Left ventricle myocardium inferior (tissue), 1 donor: ENCODE results near the gene OPCML. TPM values are rescaled to one million over a fixed set of nuclear protein-coding genes. Genes with fewer than 3 reads are reported as not detected.

Experiments used
- DNase-seq: peaks from one replicate; pipeline ENCODE4 v3.0.0-alpha.2; 2020
- H3K27ac ChIP-seq: fragments of 200-600 bp; replicated peaks from 2 replicates; pipeline ENCODE4 v1.8.0; 2021
- H3K27me3 ChIP-seq: fragments of 200-600 bp; 2 replicates; pipeline ENCODE4 v1.8.0; 2021; ENCODE audit warnings: low read depth
- H3K36me3 ChIP-seq: fragments of 200-600 bp; 2 replicates; pipeline ENCODE4 v1.8.0; 2021
- H3K4me1 ChIP-seq: fragments of 200-600 bp; 2 replicates; pipeline ENCODE4 v1.8.0; 2021
- H3K4me3 ChIP-seq: fragments of 200-600 bp; 2 replicates; pipeline ENCODE4 v1.8.0; 2021; ENCODE audit warnings: mild to moderate bottlenecking, moderate library complexity
- H3K9me3 ChIP-seq: fragments of 200-600 bp; replicated peaks from 2 replicates; pipeline ENCODE4 v1.8.0; 2021
- intact Hi-C: fragments of 100-400 bp; cut with micrococcal nuclease; formaldehyde crosslinking; loops from one replicate; pipeline ENCODE4 v1.11.0; 2022
- total RNA-seq: library from RNA; stranded (reverse); fragmentation: NEBNext Ultra II Directional; extraction: Animal tissue kit (Norgen Biotek cat#: 25700); gene quantifications from one replicate; pipeline ENCODE4 v1.2.1, GENCODE V29; 2021
- TF ChIP-seq, protein P1 (sequence below): fragments of 200-600 bp; IDR thresholded peaks from 2 replicates; pipeline ENCODE4 v1.8.0; 2021; ENCODE audit warnings: antibody characterized with exemption, mild to moderate bottlenecking, borderline replicate concordance
- donor health status: DM: no; HTN: yes; CAD: no; lungs with severe emphysema.

The OPCML gene
- total RNA-seq, 1 donor from 2014 or later, result 0.63 TPM

DNA sequence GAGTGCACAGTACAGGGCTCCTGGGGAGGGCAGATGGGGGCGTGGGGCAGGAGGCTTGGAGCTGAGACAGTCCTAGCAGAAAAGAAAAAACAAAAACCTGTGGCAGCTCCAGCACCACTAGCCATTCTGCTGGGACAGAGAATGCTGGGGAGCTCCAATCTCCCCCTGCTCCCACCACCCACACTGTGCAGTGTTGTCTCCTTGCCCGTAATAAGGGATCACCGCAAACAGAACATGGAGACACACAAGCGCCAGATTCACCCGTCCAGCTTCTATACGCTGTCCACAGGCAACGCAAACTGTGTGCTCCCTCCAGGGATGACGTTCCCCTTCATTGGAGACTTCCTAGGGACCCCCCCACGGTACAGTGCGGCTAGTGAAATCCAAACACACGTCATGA lies 31.4 kb downstream of the OPCML start:
- Histone ChIP-seq H3K27ac (no peak overlapping the region), H3K27me3 (peaks cover 52% of the 10 kb centered on the region), H3K36me3 (no peaks in the 10 kb centered on the region), H3K4me1 (no peaks in the 10 kb centered on the region), H3K4me3 (no peak overlapping the region), H3K9me3 (no peaks in the 10 kb centered on the region)
- intact Hi-C loops, result no loop called here
- TF ChIP-seq, protein P1, sequence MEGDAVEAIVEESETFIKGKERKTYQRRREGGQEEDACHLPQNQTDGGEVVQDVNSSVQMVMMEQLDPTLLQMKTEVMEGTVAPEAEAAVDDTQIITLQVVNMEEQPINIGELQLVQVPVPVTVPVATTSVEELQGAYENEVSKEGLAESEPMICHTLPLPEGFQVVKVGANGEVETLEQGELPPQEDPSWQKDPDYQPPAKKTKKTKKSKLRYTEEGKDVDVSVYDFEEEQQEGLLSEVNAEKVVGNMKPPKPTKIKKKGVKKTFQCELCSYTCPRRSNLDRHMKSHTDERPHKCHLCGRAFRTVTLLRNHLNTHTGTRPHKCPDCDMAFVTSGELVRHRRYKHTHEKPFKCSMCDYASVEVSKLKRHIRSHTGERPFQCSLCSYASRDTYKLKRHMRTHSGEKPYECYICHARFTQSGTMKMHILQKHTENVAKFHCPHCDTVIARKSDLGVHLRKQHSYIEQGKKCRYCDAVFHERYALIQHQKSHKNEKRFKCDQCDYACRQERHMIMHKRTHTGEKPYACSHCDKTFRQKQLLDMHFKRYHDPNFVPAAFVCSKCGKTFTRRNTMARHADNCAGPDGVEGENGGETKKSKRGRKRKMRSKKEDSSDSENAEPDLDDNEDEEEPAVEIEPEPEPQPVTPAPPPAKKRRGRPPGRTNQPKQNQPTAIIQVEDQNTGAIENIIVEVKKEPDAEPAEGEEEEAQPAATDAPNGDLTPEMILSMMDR, result no peak
- DNase-seq, result no peak

DNA sequence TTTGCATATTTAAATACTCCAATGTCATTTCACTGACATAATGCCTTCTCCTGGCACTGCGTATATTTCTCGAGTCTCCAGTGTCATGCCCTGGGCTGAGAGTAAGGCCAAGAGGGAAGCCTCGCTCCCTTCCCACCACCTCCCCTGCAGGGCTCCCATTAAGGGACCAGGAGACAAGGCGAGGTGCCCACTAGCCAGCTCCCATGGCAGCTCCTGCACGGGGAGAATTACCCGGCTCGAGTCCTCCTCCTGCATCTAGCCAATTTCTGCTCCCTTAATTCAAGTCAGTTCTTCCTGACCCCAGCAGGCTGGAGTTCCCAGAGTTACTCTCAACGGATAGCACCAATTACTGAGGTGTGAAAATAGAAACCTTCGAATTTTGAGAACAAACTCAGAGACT lies 31.9 kb downstream of the OPCML start:
- H3K4me3 ChIP-seq, result no peak overlapping the region
- H3K9me3 ChIP-seq, result no peaks in the 10 kb centered on the region
- TF ChIP-seq, protein P1, result no peak
- DNase-seq, result no peak
- H3K4me1 ChIP-seq, result no peaks in the 10 kb centered on the region
- H3K27ac ChIP-seq, result no peak overlapping the region
- H3K27me3 ChIP-seq, result peaks cover 52% of the 10 kb centered on the region
- H3K36me3 ChIP-seq, result no peaks in the 10 kb centered on the region
- intact Hi-C loops, result no loop called here

DNA sequence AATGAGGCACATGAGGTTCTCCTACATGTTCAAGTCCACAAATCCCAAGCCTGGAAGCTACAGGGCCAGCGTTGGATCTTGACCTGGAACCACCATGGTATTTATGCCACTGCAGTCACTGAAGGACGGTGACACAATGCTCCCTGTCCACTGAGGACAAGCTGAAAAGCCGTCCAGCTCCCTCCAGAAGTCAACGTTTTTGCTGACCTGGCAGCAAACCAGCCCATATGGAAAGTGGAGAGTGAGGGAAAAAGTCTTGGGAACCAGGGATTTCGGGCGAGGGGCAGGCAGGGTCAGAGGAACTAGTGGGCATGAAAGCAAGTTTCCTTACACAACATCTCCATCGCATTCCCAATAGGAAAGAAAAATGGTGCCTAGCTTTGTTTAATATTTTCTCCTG lies 33.3 kb downstream of the OPCML start:
- Histone ChIP-seq H3K27me3 (peaks cover 38% of the 10 kb centered on the region), H3K9me3 (peaks cover 6% of the 10 kb centered on the region)
- intact Hi-C loops, result no loop called here

DNA sequence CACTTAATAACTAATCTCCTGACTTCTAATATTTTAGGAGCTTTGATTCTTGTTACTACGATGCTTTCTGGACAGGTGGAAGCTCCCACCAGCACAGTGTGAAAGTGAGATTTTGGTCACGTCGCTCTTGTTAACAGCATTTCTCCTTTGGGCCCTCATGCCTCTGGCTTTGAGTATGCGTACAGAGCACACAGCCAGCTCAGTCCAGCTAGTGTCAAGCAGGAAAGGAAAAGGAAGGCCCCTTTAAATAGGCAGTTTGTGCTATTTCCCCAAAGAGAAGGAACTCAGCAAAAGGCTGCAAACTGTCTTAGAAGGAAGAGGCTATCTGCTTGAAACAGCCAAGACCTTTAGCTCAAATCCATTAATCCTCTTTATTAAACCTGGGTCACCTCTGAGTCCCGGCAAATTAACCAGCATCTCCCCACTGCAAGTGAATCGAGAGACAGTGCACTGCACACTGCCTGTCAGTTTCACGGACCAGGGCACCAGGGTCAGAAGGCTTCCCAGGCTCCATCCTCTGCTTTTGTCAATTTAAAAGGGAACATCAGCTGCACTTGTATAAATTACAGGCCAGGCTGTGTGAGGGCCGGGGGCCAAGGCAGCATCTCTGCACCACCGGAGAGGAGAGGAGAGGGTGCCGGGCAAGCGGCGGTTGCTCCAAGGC lies 34.7 kb downstream of the OPCML start:
- Histone ChIP-seq H3K36me3 (no peaks in the 10 kb centered on the region), H3K27ac (no peak overlapping the region), H3K4me3 (no peak overlapping the region), H3K27me3 (peaks cover 25% of the 10 kb centered on the region), H3K4me1 (no peaks in the 10 kb centered on the region), H3K9me3 (peaks cover 6% of the 10 kb centered on the region)
- TF ChIP-seq, protein P1, result no peak
- no peak for DNase-seq
- intact Hi-C loops, result no loop called here

More for the DNA sequence above, 33.3 kb downstream of the OPCML start:
- H3K4me3 ChIP-seq, result no peak overlapping the region
- no peaks in the 10 kb centered on the region for H3K4me1 ChIP-seq
- no peak overlapping the region for H3K27ac ChIP-seq
- no peak for DNase-seq
- TF ChIP-seq, protein P1, result no peak
- no peaks in the 10 kb centered on the region for H3K36me3 ChIP-seq

DNA sequence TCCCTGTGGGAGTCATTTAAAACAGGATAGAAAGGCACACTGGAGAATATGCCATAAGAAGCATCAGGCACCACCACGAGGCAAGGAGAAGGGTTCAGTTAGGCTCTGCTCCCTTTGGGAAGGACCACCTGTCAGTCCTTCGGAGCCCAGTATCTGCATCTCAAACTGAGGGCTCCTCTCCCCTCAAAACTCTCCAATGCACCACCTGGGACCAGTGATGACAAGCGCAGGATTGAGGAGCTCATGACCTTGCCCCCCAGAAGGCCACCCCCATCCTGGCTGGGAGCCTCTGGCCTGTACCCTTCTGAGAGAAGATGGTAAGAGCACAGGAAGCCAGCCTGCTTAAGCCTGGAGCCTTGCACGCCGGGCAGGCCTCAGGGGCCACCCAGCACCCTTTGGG lies 39.4 kb downstream of the OPCML start:
- Histone ChIP-seq H3K27ac (no peak overlapping the region), H3K4me1 (peaks cover 9% of the 10 kb centered on the region), H3K36me3 (no peaks in the 10 kb centered on the region), H3K27me3 (no peaks in the 10 kb centered on the region), H3K9me3 (peaks cover 6% of the 10 kb centered on the region), H3K4me3 (no peak overlapping the region)
- intact Hi-C loops, result no loop called here
- DNase-seq, result no peak
- TF ChIP-seq, protein P1, result no peak
